Cortex of kidney (tissue), 1 donor: ENCODE measurements around the gene ZNF226.
A peak's percentile ranks its signal among the peaks of the same experiment; 100 is the strongest.
"Not testable (repeated sequence)": the region's sequence is repeated elsewhere in the genome, so short reads cannot be mapped to it uniquely, and the experiment has no call there.

Source experiments
- DNase-seq: peaks from one replicate; lab custom pipeline; 2025; lab: John Stamatoyannopoulos, UW

Gene ZNF226

GRCh38 chr19:44212250-44212865, 47.5 kb downstream of the ZNF226 start, which contains the start of gene ZNF227:
Gene ZNF227 (plus strand): TSS chr19:44212532. CDS start chr19:44217793, 5,261 bp downstream.
- peak; percentile 36 for DNase-seq

GRCh38 chr19:44212866-44213346, 48.0 kb downstream of the ZNF226 start:
- no peak for DNase-seq

GRCh38 chr19:44219926-44220325, 55.0 kb downstream of the ZNF226 start:
- DNase-seq = not testable (repeated sequence)

- not testable (repeated sequence) for DNase-seq
Observed at GRCh38 chr19:44220761-44221160, 55.9 kb downstream of the ZNF226 start.

- not testable (repeated sequence) for DNase-seq
Observed at GRCh38 chr19:44221291-44221690, 56.4 kb downstream of the ZNF226 start.
